NB4 (cell line): ENCODE data around the gene ADNP.

Experiments
- DNase-seq: peaks from one replicate; pipeline ENCODE4 v3.0.0; 2010; ENCODE audit warnings: low read depth
- H3K4me3 ChIP-seq: one replicate; pipeline ENCODE4 v1.5.1; 2011; ENCODE audit warnings: mild to moderate bottlenecking, low read depth, low read length, moderate library complexity
- CTCF ChIP-seq: IDR thresholded peaks from one replicate; pipeline ENCODE4 v1.5.1; 2012; ENCODE audit warnings: low read depth, low read length
- MAX ChIP-seq: IDR thresholded peaks from 2 replicates; pipeline ENCODE4 v1.6.1; 2011; ENCODE audit warnings: low read depth, low read length
- MYC ChIP-seq: IDR thresholded peaks from 2 replicates; pipeline ENCODE4 v1.6.1; 2011; ENCODE audit warnings: low read depth, low read length
- POLR2A ChIP-seq: IDR thresholded peaks from 2 replicates; pipeline ENCODE4 v1.6.1; 2011; ENCODE audit warnings: mild to moderate bottlenecking; ENCODE audit not compliant: insufficient read length; ENCODE audit errors: extremely low read depth

The ADNP gene

GRCh38 chr20:50909413-50909812 lies 21.8 kb downstream of the ADNP start:
- TF ChIP-seq POLR2A (no peak), MYC (no peak), MAX (no peak), CTCF (no peak)
- no peak for DNase-seq
- H3K4me3 ChIP-seq = no peak overlapping the region

- no peak overlapping the region for H3K4me3 ChIP-seq
- DNase-seq = no peak
- TF ChIP-seq POLR2A (no peak), MAX (no peak), MYC (no peak), CTCF (no peak)
These were observed 27.1 kb downstream of the ADNP start for GRCh38 chr20:50904067-50904570.

GRCh38 chr20:50903353-50904051 lies 27.7 kb downstream of the ADNP start:
- no peak for DNase-seq
- TF ChIP-seq POLR2A = no peak
- no peak for TF ChIP-seq MYC
- no peak for TF ChIP-seq CTCF
- no peak for TF ChIP-seq MAX

GRCh38 chr20:50901301-50901700 lies 29.9 kb downstream of the ADNP start:
- DNase-seq = no peak
- no peak for TF ChIP-seq CTCF
- no peak for TF ChIP-seq POLR2A
- TF ChIP-seq MYC = no peak
- no peak overlapping the region for H3K4me3 ChIP-seq

More at GRCh38 chr20:50903353-50904051, 27.7 kb downstream of the ADNP start:
- H3K4me3 ChIP-seq = no peak overlapping the region

GRCh38 chr20:50900261-50900660 lies 31.0 kb downstream of the ADNP start:
- TF ChIP-seq POLR2A (no peak), MAX (no peak), CTCF (no peak), MYC (no peak)
- DNase-seq = no peak
- no peak overlapping the region for H3K4me3 ChIP-seq

- no peak overlapping the region for H3K4me3 ChIP-seq
- no peak for DNase-seq
- TF ChIP-seq MAX (no peak), POLR2A (no peak), CTCF (no peak), MYC (no peak)
These were observed 32.8 kb downstream of the ADNP start for GRCh38 chr20:50898475-50898874.
